B cell (primary cell): Measurements from ENCODE around the gene DECR2. TPM values are rescaled to one million over a fixed set of nuclear protein-coding genes. Genes with fewer than 3 reads are reported as not detected.
A peak's percentile ranks its signal among the peaks of the same experiment; 100 is the strongest.

Source experiments
- ATAC-seq: fragments of 200-7000 bp; cut with Tn5 transposase; one replicate; pipeline ENCODE4 v1.10.0; 2021; ENCODE audit warnings: low read depth, mild to moderate bottlenecking, moderate number of reproducible peaks, moderate library complexity
- CTCF ChIA-PET: fragments of 350-600 bp; sonication (Branson Sonifier 250); formaldehyde crosslinking; loops from one replicate; lab custom pipeline; 2021; ENCODE audit warnings: antibody characterized with exemption, inconsistent platforms; lab: Charles Lee
- POLR2A ChIA-PET: fragments of 350-600 bp; sonication (Branson Sonifier 250); formaldehyde crosslinking; loops from one replicate; lab custom pipeline; 2021; ENCODE audit warnings: antibody characterized with exemption; lab: Charles Lee
- DNase-seq: peaks from one replicate; pipeline ENCODE4 v3.0.0; 2013
- H2AFZ ChIP-seq: 2 replicates; pipeline ENCODE4 v1.6.1; 2012; ENCODE audit warnings: mild to moderate bottlenecking, low read depth, low read length; ENCODE audit not compliant: insufficient read depth, poor library complexity, severe bottlenecking
- H3K27ac ChIP-seq, 2 donors: 1 replicate in 1 of 2; 2 replicates in 1 of 2; pipeline ENCODE4 v1.5.1; 2012 to 2013; ENCODE audit warnings: low read length in 2 of 2, mild to moderate bottlenecking in 2 of 2, moderate library complexity in 1 of 2
- H3K27me3 ChIP-seq, 4 experiments: fragments of 200-600 bp in 1 of 4; sonication (generic) in 1 of 4; replicated peaks in 1 of 4; 1 replicate in 2 of 4; 2 replicates in 2 of 4; pipeline versions ENCODE4 v1.6.1 to v1.7.0; 2013 to 2016; ENCODE audit warnings: low read length in 3 of 4, mild to moderate bottlenecking in 2 of 4, mixed read lengths in 1 of 4, moderate library complexity in 1 of 4; ENCODE audit not compliant: insufficient read depth in 4 of 4, control insufficient read depth in 3 of 4; ENCODE audit errors: control extremely low read depth in 1 of 4
- H3K36me3 ChIP-seq, 2 experiments: replicated peaks in 1 of 2; 1 replicate in 1 of 2; 2 replicates in 1 of 2; pipeline versions ENCODE4 v1.6.1 to v1.7.1; 2013; ENCODE audit warnings: low read length in 1 of 2; ENCODE audit not compliant: insufficient read depth in 2 of 2, control insufficient read depth in 1 of 2; ENCODE audit errors: control extremely low read depth in 1 of 2, extremely low read depth in 1 of 2
- H3K4me1 ChIP-seq, 2 donors: fragments of 200-600 bp in 1 of 2; sonication (generic) in 1 of 2; 1 replicate in 1 of 2; 2 replicates in 1 of 2; pipeline versions ENCODE4 v1.5.1 to v1.6.1; 2013 to 2017; ENCODE audit warnings: low read length in 2 of 2; ENCODE audit not compliant: control insufficient read depth in 2 of 2, insufficient read depth in 2 of 2
- H3K4me2 ChIP-seq: replicated peaks from 2 replicates; pipeline ENCODE3; 2012; ENCODE audit warnings: mild to moderate bottlenecking, low read depth, low read length; ENCODE audit not compliant: poor library complexity, severe bottlenecking
- H3K4me3 ChIP-seq, 5 experiments: fragments of 200-600 bp in 1 of 5; sonication (generic) in 1 of 5; 1 replicate in 3 of 5; 2 replicates in 2 of 5; pipeline versions ENCODE4 v1.5.1 to v1.7.0; 2011 to 2016; ENCODE audit warnings: low read length in 4 of 5, mild to moderate bottlenecking in 4 of 5, low read depth in 2 of 5, control low read depth in 1 of 5, moderate library complexity in 1 of 5; ENCODE audit not compliant: insufficient read depth in 1 of 5; ENCODE audit errors: control extremely low read depth in 1 of 5, extremely low read depth in 1 of 5
- H3K79me2 ChIP-seq: fragments of 200-600 bp; sonication (generic); one replicate; pipeline ENCODE4 v1.6.0; 2016; ENCODE audit warnings: low read length; ENCODE audit not compliant: control insufficient read depth, insufficient read depth
- H3K9ac ChIP-seq: fragments of 200-600 bp; sonication (generic); 2 replicates; pipeline ENCODE4 v1.6.1; 2017; ENCODE audit warnings: mild to moderate bottlenecking, low read length, moderate library complexity
- H3K9me3 ChIP-seq, 3 donors: one replicate each; pipeline versions ENCODE4 v1.6.1 to v1.7.1; 2013; ENCODE audit warnings: low read length in 2 of 3; ENCODE audit not compliant: control insufficient read depth in 2 of 3, insufficient read depth in 1 of 3; ENCODE audit errors: control extremely low read depth in 1 of 3
- H4K20me1 ChIP-seq: 2 replicates; pipeline ENCODE4 v1.6.0; 2012; ENCODE audit warnings: mild to moderate bottlenecking, low read length; ENCODE audit not compliant: insufficient read depth, control insufficient read depth, poor library complexity, severe bottlenecking
- H3K27ac Mint-ChIP-seq: one replicate; pipeline ENCODE4 v1.8.0; 2021; ENCODE audit warnings: mixed read lengths
- H3K27me3 Mint-ChIP-seq: one replicate; pipeline ENCODE4 v1.8.0; 2021; ENCODE audit warnings: mixed read lengths
- H3K4me1 Mint-ChIP-seq: one replicate; pipeline ENCODE4 v1.8.0; 2021; ENCODE audit warnings: mixed read lengths
- H3K4me3 Mint-ChIP-seq: one replicate; pipeline ENCODE4 v1.8.0; 2021; ENCODE audit warnings: mixed read lengths
- H3K9me3 Mint-ChIP-seq: one replicate; pipeline ENCODE4 v1.8.0; 2022; ENCODE audit warnings: mixed read lengths; ENCODE audit not compliant: insufficient read depth
- CTCF ChIP-seq: fragments of 200-600 bp; IDR thresholded peaks from one replicate; pipeline ENCODE4 v1.8.0; 2022; ENCODE audit warnings: antibody characterized with exemption, mild to moderate bottlenecking
- EZH2 ChIP-seq: IDR thresholded peaks from 2 replicates; pipeline ENCODE4 v1.6.1; 2012; ENCODE audit warnings: borderline replicate concordance, low read depth, mild to moderate bottlenecking, moderate library complexity, low read length; ENCODE audit not compliant: insufficient read depth, poor library complexity, severe bottlenecking
- WGBS: methylation state at CpG from one replicate; pipeline ENCODE4 v1.1.5; 2013; ENCODE audit warnings: missing lambda C conversion rate; ENCODE audit not compliant: insufficient coverage; 5-methylcytosine and 5-hydroxymethylcytosine counted together
- intact Hi-C: fragments of 100-400 bp; cut with micrococcal nuclease; formaldehyde crosslinking; loops from one replicate; pipeline ENCODE4 v1.10.0; 2022
- polyA plus RNA-seq: library from polyadenylated mRNA; depleted of rRNA; stranded (reverse); fragments of >200 nt; gene quantifications from 2 replicates; pipeline ENCODE4 v1.2.3, GENCODE V29; 2012
- total RNA-seq, 2 donors: library from RNA; stranded (reverse); fragments of 120-200 nt in 1 of 2; gene quantifications; 1 replicate in 1 of 2; 2 replicates in 1 of 2; pipeline versions ENCODE4 v1.2.3 to v1.2.4, GENCODE V29; 2013 to 2022

The DECR2 gene
- total and polyA plus RNA-seq, 2 donors (not counting 1 experiment from before 2014, with no cell fraction given) = 11.0 to 16.3 TPM

GRCh38 chr16:396199-396598, 5.5 kb upstream of the DECR2 start:
- H4K20me1 ChIP-seq = peaks cover 7% of the 10 kb centered on the region
- peak overlapping the region; percentile 79 for H3K4me2 ChIP-seq
- H3K79me2 ChIP-seq = no peaks in the 10 kb centered on the region
- DNase-seq (no peak), ATAC-seq (no peak)
- TF ChIP-seq EZH2 (no peak), CTCF (no peak)
- Mint-ChIP-seq H3K4me3 (peak overlapping the region; percentile 92), H3K27me3 (no peaks in the 10 kb centered on the region), H3K27ac (peak overlapping the region; percentile 93), H3K4me1 (peaks cover 29% of the 10 kb centered on the region), H3K9me3 (no peaks in the 10 kb centered on the region)
- H3K36me3 ChIP-seq = peaks cover 0 to 6% of the 10 kb centered on the region in 2 experiments
- no peaks in the 10 kb centered on the region for H3K27me3 ChIP-seq
- H3K4me3 ChIP-seq = no peak overlapping the region
- no peak overlapping the region for H2AFZ ChIP-seq
- intact Hi-C loops = loop anchor here (1.0 kb wide), 1 partner anchor 13 kb away; no protein-coding TSS in a partner anchor
- no peak overlapping the region for H3K27ac ChIP-seq
- no peak overlapping the region for H3K9ac ChIP-seq
- H3K9me3 ChIP-seq = peaks cover 0 to 11% (median 0%) of the 10 kb centered on the region in 3 donors
- peaks cover 26 to 36% of the 10 kb centered on the region in 2 donors for H3K4me1 ChIP-seq
- no CpG with 5 or more reads among the region's 3 CpGs for WGBS
- POLR2A ChIA-PET = interaction anchor here (0.6 to 1.0 kb wide), 2 partner anchors 14 to 59 kb away, joined by 6 to 8 read pairs; no protein-coding TSS in a partner anchor
- CTCF ChIA-PET = interaction anchor here (1.2 kb wide), 1 partner anchor 12 kb away, joined by 3 read pairs; no protein-coding TSS in a partner anchor

GRCh38 chr16:396605-397004, 5.1 kb upstream of the DECR2 start:
- H3K27ac ChIP-seq = no peak overlapping the region
- H3K9me3 Mint-ChIP-seq = no peaks in the 10 kb centered on the region
- H3K9me3 ChIP-seq = peaks cover 0 to 11% (median 0%) of the 10 kb centered on the region in 3 donors
- peak overlapping the region; percentile 93 for H3K27ac Mint-ChIP-seq
- DNase-seq = peak; percentile 38
- WGBS = 3% methylated on average over 15 of the region's 22 CpGs
- H3K4me3 Mint-ChIP-seq = peak overlapping the region; percentile 92
- H3K4me1 ChIP-seq = peaks cover 26 to 36% of the 10 kb centered on the region in 2 donors
- TF ChIP-seq CTCF (no peak), EZH2 (no peak)
- no peaks in the 10 kb centered on the region for H3K27me3 ChIP-seq
- H3K9ac ChIP-seq = peak overlapping the region; percentile 32
- intact Hi-C loops = loop anchor here (1.0 kb wide), 1 partner anchor 13 kb away; no protein-coding TSS in a partner anchor
- peak overlapping the region; percentile 79 for H3K4me2 ChIP-seq
- no peak for ATAC-seq
- H2AFZ ChIP-seq = peak overlapping the region; percentile 30
- H4K20me1 ChIP-seq = peaks cover 7% of the 10 kb centered on the region
- H3K4me1 Mint-ChIP-seq = peaks cover 29% of the 10 kb centered on the region
- peak overlapping the region; percentile 36 to 56 (median 53) for H3K4me3 ChIP-seq
- ChIA-PET CTCF (no interaction called here), POLR2A (interaction anchor here (0.6 to 1.0 kb wide), 2 partner anchors 14 to 59 kb away, joined by 6 to 8 read pairs; no protein-coding TSS in a partner anchor)
- H3K27me3 Mint-ChIP-seq = no peaks in the 10 kb centered on the region
- peaks cover 0 to 6% of the 10 kb centered on the region in 2 experiments for H3K36me3 ChIP-seq
- H3K79me2 ChIP-seq = no peaks in the 10 kb centered on the region
